GM12892 (cell line): ENCODE measurements around the gene KPNA3.
"Not testable (repeated sequence)": the region's sequence is repeated elsewhere in the genome, so short reads cannot be mapped to it uniquely, and the experiment has no call there.

ENCODE experiments used
- DNase-seq: peaks from one replicate; pipeline ENCODE4 v3.0.0; 2011; ENCODE audit not compliant: insufficient read length
- FAIRE-seq: peaks from 2 replicates; lab custom pipeline; 2011; peaks lifted over from hg19 to GRCh38; lab: Jason Lieb, UNC
- POLR2A ChIP-seq: IDR thresholded peaks from 2 replicates; pipeline ENCODE4 v1.6.1; 2011; ENCODE audit warnings: low read depth, low read length, control low read depth
- POLR2AphosphoS5 ChIP-seq: IDR thresholded peaks from 2 replicates; pipeline ENCODE4 v1.6.1; 2011; ENCODE audit warnings: low read depth, low read length, control low read depth
- TAF1 ChIP-seq: IDR thresholded peaks from 2 replicates; pipeline ENCODE4 v1.6.1; 2011; ENCODE audit warnings: low read depth, mild to moderate bottlenecking, control low read depth, low read length, borderline replicate concordance

KPNA3 gene

DNA sequence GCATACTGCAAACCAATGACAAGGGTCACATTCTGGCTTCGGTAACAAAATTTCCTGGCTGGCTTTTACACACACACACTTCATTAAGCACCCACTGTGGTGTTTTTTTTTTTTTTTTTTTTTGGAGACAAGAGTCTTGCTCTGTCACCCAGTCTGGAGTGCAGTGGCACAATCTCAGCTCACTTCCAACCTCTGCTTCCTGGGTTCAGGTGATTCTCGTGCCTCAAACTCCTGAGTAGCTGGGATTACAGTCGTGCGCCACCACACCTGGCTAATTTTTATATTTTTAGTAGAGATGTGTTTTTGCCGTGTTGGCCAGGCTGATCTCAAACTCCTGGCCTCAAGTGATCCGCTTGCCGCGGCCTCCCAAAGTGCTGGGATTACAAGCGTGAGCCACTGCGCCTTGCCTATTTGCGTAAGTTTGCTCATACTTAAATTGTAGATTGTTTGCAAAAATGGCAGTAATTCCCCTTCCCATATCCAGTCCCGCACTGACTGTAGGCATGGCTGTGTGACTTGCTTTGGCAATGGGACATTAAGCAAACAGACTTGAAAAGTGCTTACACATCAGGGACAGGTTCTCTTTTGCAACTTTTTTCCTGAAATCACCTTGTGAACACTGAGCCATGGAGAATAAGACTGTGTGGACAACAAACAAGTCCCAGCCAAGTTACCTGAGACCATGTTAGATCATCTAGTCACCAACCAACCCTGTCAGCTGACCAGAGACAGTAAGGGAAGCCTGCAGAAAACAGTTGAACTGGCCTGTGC is 59.1 kb downstream of the KPNA3 start:
- DNase-seq (no peak), FAIRE-seq (no peak)
- no peak for TF ChIP-seq POLR2AphosphoS5
- TF ChIP-seq TAF1, result no peak
- TF ChIP-seq POLR2A, result no peak

DNA sequence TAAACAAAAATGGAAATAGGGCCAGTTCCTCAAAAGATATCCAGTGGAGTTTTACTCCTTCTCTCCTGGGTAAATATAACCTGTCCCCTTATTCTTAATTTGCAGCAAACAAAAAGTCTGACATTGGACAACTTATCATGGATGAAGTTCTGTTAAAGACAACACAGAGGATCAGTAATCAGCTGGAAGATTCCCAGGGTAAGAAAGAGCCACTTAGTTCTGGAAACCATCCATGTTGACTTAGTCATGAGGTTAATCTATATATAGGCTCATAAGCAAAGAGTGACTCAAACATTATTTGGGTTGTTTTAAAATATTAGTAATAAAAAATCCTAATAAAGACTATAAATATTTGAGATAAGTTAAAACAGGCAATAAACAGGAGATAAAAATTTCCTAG is 60.7 kb downstream of the KPNA3 start:
- DNase-seq (no peak), FAIRE-seq (no peak)
- no peak for TF ChIP-seq TAF1
- no peak for TF ChIP-seq POLR2A
- TF ChIP-seq POLR2AphosphoS5, result no peak

DNA sequence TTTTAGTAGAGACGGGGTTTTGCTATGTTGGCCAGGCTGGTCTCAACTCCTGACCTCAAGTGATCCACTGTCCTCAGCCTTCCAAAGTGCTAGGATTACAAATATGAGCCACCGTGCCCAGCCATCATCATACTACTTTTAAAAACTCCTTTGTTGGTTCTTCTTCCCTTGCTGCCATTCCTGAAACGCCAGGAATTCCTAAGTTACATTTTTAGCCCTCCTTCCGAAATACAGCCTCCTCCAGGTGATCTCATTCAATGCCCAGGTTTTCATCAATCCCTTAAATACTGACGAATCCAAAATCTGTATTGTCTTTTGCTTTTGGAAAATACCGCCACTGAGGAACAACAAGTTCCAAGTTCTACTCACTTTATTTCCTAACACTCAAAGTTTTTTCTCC is 75.9 kb downstream of the KPNA3 start:
- no peak for TF ChIP-seq POLR2A
- TF ChIP-seq TAF1, result no peak
- TF ChIP-seq POLR2AphosphoS5, result no peak
- DNase-seq, result no peak
- no peak for FAIRE-seq

DNA sequence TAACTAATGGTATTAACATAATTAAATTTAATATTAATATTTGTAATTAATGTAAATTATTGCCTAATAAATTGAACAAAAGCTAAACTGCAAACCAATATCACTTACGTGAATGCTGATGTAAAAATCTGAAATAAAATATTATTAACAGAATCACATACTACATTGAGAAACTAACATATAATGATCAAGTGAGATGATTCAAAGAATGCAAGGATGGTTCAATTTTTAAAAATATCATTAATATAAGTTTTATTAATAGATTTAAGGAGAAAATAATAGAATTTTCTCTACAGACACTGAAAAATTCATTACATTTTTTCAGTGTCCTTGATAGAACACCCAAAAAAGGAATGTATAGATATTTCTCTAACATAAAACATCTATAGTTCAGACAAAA is 77.7 kb downstream of the KPNA3 start:
- DNase-seq (no peak), FAIRE-seq (no peak)
- TF ChIP-seq TAF1 (no peak), POLR2A (no peak), POLR2AphosphoS5 (no peak)

DNA sequence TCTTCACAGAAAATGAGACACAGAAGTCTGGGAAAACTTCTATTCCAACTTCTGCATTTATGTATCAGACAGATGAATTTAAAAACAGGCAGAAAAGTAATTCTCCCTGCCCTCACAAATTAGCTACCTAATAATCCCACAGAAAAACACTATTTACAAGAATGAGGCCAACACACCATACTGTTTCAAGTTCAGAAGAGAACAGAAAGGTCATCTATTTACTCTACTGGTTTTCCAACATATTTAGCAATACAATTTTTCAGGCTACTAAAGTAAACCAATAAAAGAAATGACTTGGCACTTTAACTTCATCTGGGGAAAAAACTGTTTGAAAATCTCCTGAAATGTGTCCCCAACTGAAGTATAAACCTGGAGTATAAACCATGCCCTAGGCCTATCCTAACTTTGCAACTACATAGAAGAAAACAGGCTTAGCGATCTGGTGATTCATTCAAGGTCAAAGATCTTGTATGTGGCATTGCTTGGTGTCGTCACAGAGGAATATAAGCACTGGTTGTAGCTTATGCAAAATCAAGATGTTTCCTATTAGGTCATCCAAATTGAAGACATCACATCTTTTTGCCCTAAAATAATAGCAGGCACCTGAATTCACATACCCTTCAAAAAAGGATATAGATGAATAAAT is 81.1 kb downstream of the KPNA3 start:
- DNase-seq (no peak), FAIRE-seq (no peak)
- TF ChIP-seq TAF1 (no peak), POLR2A (no peak), POLR2AphosphoS5 (no peak)

DNA sequence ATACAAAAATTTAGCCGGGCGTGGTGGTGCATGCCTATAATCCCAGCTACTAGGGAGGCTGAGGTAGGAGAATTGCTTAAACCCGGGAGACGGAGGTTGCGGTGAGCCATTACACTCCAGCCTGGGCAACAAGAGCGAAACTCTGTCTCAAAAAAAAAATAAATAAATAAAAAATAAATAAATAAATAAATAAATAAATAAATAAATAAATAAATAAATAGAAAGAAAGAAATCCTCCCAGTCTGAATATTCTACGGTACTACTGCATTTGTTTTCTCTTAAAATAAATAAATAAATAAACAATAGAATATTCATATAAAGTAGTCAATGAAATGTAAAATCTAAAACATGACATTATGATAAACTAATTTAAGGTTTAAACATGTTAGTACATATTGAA is 88.2 kb downstream of the KPNA3 start:
- DNase-seq, FAIRE-seq: not testable (repeated sequence)

DNA sequence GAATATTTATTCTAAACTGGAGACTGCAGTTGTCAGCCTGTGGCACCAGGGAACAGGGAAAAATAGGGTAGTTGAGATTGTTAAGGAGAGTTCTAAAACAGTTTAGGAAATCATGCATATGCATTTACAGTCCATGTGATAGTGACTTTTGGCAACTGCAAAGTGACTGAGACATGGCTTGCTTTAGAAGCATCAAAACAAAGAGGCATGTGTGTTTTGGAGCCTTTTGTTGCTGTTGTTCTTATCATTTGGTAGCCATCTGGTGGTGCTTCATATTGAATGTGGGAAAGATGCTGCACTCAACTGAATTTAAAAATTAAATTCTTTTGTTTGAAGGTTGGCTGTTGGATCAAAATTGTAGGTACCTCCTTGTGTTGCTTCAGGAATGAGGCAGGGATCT is 91.0 kb downstream of the KPNA3 start:
- no peak for DNase-seq
- TF ChIP-seq POLR2A (no peak), TAF1 (no peak), POLR2AphosphoS5 (no peak)
- peak; percentile 54 for FAIRE-seq

DNA sequence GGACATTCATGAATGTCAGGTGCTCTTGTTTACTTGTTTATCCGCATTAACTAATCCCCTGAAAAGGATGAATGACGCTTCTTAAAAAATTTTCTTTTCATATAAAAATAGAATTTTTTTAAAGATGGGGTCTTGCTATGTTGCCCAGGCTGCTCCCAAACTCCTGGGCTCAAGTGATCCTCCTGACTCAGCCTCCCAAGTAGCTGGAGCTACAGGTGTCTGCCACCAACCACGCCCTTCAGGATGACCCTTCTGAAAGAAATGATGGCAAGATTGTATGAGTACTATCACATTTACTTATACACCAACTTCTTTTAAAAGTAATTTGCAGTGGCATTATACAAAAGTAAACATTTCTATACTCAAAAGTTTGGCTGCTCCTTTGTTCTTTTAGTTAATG is 95.0 kb downstream of the KPNA3 start:
- DNase-seq, result no peak
- TF ChIP-seq TAF1 (no peak), POLR2A (no peak), POLR2AphosphoS5 (no peak)
- FAIRE-seq, result no peak

DNA sequence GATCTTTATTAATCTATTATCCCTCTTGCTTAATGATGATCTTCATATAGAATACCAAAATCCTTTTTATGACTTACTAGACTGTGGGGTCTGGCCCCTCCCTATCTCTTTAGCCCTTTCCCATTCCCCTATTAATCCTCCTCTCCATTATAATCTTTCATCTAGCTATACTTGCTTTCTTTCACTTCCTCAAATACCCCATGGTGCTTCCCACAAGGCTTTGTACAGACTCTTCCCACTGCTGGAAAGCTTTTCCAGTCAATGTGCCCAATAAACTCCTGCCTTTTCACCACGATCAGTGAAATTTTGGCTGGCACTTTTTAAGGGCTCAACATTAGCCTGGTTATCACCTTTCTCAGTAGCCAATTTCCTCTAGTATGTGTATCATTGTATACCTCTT is 98.0 kb downstream of the KPNA3 start:
- FAIRE-seq (no peak), DNase-seq (no peak)
- TF ChIP-seq TAF1 (no peak), POLR2AphosphoS5 (no peak), POLR2A (no peak)

DNA sequence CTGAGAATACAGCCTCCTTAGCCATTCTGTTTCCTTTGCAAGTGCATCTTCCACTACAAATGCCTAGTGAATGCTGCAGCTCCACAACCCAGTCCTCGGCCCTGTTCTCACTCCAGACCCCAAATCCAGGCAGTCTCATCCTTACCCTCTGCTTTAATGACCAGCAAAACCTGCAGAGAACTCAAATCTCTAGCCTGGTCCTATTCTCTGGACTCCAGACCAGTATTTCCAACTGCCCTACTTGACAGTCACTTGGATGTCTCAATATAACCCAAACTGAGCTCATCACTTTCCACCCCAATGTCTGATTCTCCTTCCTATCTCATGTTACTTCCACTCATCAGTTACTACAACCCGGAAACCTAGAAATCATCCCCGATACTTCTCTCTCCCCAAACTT is 98.6 kb downstream of the KPNA3 start:
- DNase-seq, result no peak
- no peak for FAIRE-seq

DNA sequence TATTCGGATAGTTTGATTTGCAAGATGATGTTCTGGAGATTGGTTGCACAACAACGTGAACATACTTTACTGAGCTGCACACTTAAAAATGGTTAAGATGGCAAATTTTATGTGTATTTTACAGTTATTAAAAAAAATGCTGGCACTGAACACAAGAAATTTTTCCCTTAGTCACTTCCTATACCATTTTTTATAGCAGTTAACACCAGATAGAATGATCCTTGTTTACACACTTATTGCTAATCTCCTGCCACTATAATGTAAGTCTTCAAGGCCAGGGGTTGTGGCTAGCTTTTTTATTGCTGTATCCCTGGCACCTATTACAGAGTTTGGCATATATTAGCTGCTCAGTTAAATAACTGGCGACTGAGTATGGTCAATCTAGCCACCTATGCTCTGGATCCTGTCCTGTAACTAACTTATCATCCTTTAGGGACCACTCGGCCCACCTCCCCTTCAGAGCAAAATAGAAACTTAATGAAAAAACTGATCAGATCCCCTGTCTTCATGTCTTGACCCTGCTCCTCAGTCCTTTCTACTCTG is 99.2 kb downstream of the KPNA3 start:
- no peak for FAIRE-seq
- no peak for DNase-seq
- no peak for TF ChIP-seq POLR2A
- TF ChIP-seq TAF1, result no peak
- TF ChIP-seq POLR2AphosphoS5, result no peak

More for the DNA sequence above, 98.6 kb downstream of the KPNA3 start:
- TF ChIP-seq TAF1 (no peak), POLR2A (no peak), POLR2AphosphoS5 (no peak; the same call in 1 of the 2 replicates)

DNA sequence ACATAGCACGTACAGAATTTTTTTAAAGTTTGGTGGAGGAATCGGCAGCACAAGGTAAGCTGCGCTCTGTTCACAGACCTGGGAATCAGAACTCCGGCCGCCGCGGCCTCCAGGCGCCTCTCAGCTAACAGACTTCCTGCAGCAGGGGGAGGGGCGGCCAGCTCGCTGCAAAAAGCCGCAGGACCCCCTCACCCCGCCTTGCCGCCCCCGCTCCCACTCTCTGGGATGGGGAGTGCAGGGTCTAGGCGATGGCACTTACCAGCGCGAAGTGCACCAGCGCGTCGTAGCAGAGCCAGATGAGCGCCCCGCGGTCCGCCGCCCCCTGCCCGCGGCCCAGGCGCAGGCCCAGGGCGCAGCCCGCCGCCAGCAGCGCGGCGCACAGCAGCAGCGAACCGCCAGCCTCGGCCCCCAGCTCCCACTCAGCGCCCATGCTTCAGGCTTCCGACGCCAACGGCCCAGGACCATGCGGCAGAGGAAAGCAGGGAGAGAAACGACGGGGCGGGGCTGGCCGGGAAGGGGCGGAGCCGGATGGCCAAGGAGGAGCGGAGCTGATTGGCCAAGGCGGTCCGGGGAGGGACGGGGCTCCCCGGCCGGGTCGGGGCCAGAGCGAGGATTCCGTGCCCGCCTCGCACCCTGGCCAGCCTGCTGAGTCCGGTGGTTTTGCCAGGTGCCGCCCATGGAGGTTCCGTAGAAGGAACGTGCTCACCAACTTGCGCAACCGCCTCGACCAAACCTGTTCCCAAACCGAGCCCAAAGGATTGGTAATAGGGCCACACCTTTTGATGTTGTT is 101.3 kb downstream of the KPNA3 start, which contains the start of gene EBPL:
EBPL (minus strand) TSS at position 492 of the 790 bp plus-strand sequence; CDS start at position 430, 62 bp downstream.
- FAIRE-seq, result peak; percentile 95
- DNase-seq, result peak; percentile 93
- no peak for TF ChIP-seq TAF1
- peak; percentile 73 for TF ChIP-seq POLR2A
- no peak; the same call in none of the 2 replicates for TF ChIP-seq POLR2AphosphoS5
